ENCODE results near the gene TMEM116.
A peak's percentile ranks its signal among the peaks of the same experiment; 100 is the strongest.
"Not testable (repeated sequence)": the region's sequence is repeated elsewhere in the genome, so short reads cannot be mapped to it uniquely, and the experiment has no call there.

TMEM116 gene

GRCh38 chr12:112018571-112019237, 5.7 kb upstream of the TMEM116 start:
- H3K9me3 Mint-ChIP-seq = peaks cover 4% of the 10 kb centered on the region
- no peak overlapping the region for H3K4me3 Mint-ChIP-seq
- no peak overlapping the region for H3K27ac Mint-ChIP-seq
- CTCF ChIA-PET = interaction anchor here (1.6 to 2.2 kb wide), 2 partner anchors 74 kb away, joined by 6 to 10 read pairs; no protein-coding TSS in a partner anchor
- H3K36me3 Mint-ChIP-seq = peaks cover 54% of the 10 kb centered on the region
- no peak for DNase-seq
- H3K27me3 Mint-ChIP-seq = no peaks in the 10 kb centered on the region
- H3K4me1 Mint-ChIP-seq = peaks cover 39% of the 10 kb centered on the region

GRCh38 chr12:112017041-112017440, 4.1 kb upstream of the TMEM116 start:
- CTCF ChIA-PET = interaction anchor here (1.6 kb wide), 1 partner anchor 73 kb away, joined by 6 read pairs; no protein-coding TSS in a partner anchor
- peaks cover 44% of the 10 kb centered on the region for H3K4me1 Mint-ChIP-seq
- no peak for DNase-seq
- no peaks in the 10 kb centered on the region for H3K27me3 Mint-ChIP-seq
- H3K4me3 Mint-ChIP-seq = no peak overlapping the region
- peaks cover 53% of the 10 kb centered on the region for H3K36me3 Mint-ChIP-seq
- no peak overlapping the region for H3K27ac Mint-ChIP-seq
- H3K9me3 Mint-ChIP-seq = peaks cover 4% of the 10 kb centered on the region

DNA sequence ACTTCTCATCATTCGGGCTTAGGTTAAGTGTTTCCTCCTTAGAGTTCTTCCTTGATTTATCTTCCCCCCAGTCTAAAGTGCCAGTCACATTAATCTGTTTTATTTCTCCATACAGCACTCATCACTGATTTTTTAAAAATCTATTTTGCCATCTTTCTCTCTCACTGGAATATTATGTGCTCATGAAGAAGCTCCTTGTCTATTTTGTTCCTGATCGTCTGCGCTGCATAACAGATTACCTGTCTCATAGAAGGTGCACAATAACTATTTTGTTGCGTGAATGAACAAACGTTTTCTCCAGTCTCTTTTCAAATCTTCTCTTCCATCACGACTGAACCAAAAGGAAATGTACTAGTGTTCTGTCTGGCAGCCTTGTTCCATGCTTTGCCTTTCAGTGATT, 3.0 kb upstream of the TMEM116 start:
- DNase-seq = no peak
- H3K4me1 Mint-ChIP-seq = peaks cover 55% of the 10 kb centered on the region
- peak overlapping the region; percentile 23 for H3K4me3 Mint-ChIP-seq
- no peaks in the 10 kb centered on the region for H3K27me3 Mint-ChIP-seq
- CTCF ChIA-PET = interaction anchor here (1.1 kb wide), 1 partner anchor 22 kb away, joined by 3 read pairs; no protein-coding TSS in a partner anchor
- peaks cover 57% of the 10 kb centered on the region for H3K36me3 Mint-ChIP-seq
- peak overlapping the region; percentile 59 for H3K27ac Mint-ChIP-seq
- H3K9me3 Mint-ChIP-seq = peaks cover 4% of the 10 kb centered on the region

DNA sequence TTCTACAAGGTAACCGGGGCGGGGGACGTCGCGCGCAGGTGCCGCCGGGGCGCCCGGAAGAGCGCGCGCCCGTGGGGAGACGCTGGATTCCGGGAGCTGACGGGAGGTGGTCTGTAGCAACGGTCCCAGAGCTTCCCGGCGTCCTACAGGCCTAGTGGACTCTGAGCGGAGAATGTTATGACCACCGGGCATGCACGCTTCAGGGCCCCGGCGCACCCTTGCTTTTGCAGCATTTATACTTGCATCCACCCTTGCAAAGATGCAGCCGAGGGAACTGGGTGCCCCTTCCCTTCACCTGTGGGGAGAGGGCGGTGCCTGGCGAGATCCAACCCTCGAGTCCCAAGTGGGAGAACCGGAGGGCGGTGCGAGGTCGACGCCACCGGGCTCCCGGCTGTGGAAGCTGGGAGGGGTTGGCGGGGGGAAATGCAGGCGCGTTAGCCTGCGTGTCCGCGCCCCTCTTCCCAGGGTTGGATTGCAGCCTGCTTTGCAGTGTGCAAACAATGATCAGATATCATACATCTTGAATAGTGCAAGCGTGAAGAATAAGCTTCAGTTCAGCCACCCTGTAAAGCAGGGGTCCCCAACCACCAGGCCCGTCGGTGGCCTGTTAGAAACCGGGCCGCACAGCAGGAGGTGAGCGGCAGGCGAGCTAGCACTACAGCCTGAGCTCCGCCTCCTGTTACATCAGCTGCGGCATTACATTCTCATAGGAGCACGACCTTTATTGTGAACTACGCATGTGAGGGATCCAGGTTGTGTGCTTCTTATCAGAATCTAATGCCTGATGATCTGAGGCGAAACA, 837 bp upstream of the TMEM116 start:
- H3K4me3 Mint-ChIP-seq = peak overlapping the region; percentile 80
- CTCF ChIA-PET = interaction anchor here (0.8 to 4.0 kb wide), 22 partner anchors 10 to 373 kb away, joined by 3 to 65 read pairs (median 4); no protein-coding TSS in a partner anchor
- no peaks in the 10 kb centered on the region for H3K27me3 Mint-ChIP-seq
- peak; percentile 82 for DNase-seq
- peaks cover 60% of the 10 kb centered on the region for H3K36me3 Mint-ChIP-seq
- peak overlapping the region; percentile 92 for H3K27ac Mint-ChIP-seq
- H3K9me3 Mint-ChIP-seq = peaks cover 4% of the 10 kb centered on the region
- peaks cover 64% of the 10 kb centered on the region for H3K4me1 Mint-ChIP-seq

DNA sequence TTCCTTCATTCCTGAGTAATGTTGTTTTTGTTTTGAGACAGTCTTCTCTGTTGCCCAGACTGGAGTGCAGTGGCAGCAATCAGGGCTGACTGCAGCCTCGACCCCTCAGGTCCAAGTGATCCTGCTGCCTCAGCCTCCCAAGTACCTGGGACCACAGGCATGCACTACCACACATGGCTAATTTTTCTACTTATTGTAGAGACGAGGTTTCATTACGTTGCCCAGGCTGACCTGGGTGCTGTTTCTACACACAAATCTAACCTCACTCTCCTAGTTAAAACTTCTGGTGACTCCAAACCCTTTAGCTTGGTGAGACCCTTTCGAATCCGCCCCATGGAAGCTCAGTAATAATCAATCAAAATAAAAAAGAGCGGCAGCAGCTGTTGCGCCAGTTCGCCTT, 1.3 kb downstream of the TMEM116 start:
- Mint-ChIP-seq H3K9me3 (peaks cover 4% of the 10 kb centered on the region), H3K36me3 (peaks cover 46% of the 10 kb centered on the region), H3K27me3 (no peaks in the 10 kb centered on the region), H3K27ac (peak overlapping the region; percentile 92), H3K4me3 (peak overlapping the region; percentile 80), H3K4me1 (peaks cover 60% of the 10 kb centered on the region)
- no peak for DNase-seq
- CTCF ChIA-PET = interaction anchor here (1.5 to 4.0 kb wide), 4 partner anchors 11 to 67 kb away, joined by 4 to 65 read pairs (median 20); no protein-coding TSS in a partner anchor

GRCh38 chr12:112010415-112011344, 2.3 kb downstream of the TMEM116 start:
- CTCF ChIA-PET = interaction anchor here (0.6 to 0.8 kb wide), 2 partner anchors 16 to 47 kb away, joined by 3 read pairs; no protein-coding TSS in a partner anchor
- Mint-ChIP-seq H3K4me1 (peaks cover 61% of the 10 kb centered on the region), H3K27ac (peak overlapping the region; percentile 92), H3K36me3 (peaks cover 37% of the 10 kb centered on the region), H3K27me3 (no peaks in the 10 kb centered on the region), H3K9me3 (no peaks in the 10 kb centered on the region), H3K4me3 (peak overlapping the region; percentile 80)
- no peak for DNase-seq

- H3K4me3 Mint-ChIP-seq, DNase-seq, H3K27me3 Mint-ChIP-seq, H3K9me3 Mint-ChIP-seq, H3K27ac Mint-ChIP-seq: not testable (repeated sequence)
- H3K4me1 Mint-ChIP-seq = peaks cover 60% of the 10 kb centered on the region
- H3K36me3 Mint-ChIP-seq = peaks cover 33% of the 10 kb centered on the region
- CTCF ChIA-PET = interaction anchor here (0.6 to 0.8 kb wide), 2 partner anchors 15 to 46 kb away, joined by 3 read pairs; no protein-coding TSS in a partner anchor
These were observed 3.4 kb downstream of the TMEM116 start for GRCh38 chr12:112009596-112009995.

GRCh38 chr12:112008918-112009317, 4.0 kb downstream of the TMEM116 start:
- no peaks in the 10 kb centered on the region for H3K27me3 Mint-ChIP-seq
- no peak overlapping the region for H3K4me3 Mint-ChIP-seq
- H3K9me3 Mint-ChIP-seq = no peaks in the 10 kb centered on the region
- DNase-seq = no peak
- H3K27ac Mint-ChIP-seq = no peak overlapping the region
- H3K4me1 Mint-ChIP-seq = peaks cover 55% of the 10 kb centered on the region
- H3K36me3 Mint-ChIP-seq = peaks cover 27% of the 10 kb centered on the region
- CTCF ChIA-PET = no interaction called here

GRCh38 chr12:112007945-112008344, 5.0 kb downstream of the TMEM116 start:
- CTCF ChIA-PET = no interaction called here
- H3K27me3 Mint-ChIP-seq = no peaks in the 10 kb centered on the region
- no peak for DNase-seq
- H3K27ac Mint-ChIP-seq = no peak overlapping the region
- peaks cover 32% of the 10 kb centered on the region for H3K36me3 Mint-ChIP-seq
- peaks cover 60% of the 10 kb centered on the region for H3K4me1 Mint-ChIP-seq
- H3K9me3 Mint-ChIP-seq = no peaks in the 10 kb centered on the region
- no peak overlapping the region for H3K4me3 Mint-ChIP-seq

- CTCF ChIA-PET = interaction anchor here (0.6 kb wide), 1 partner anchor 168 kb away, joined by 3 read pairs; no protein-coding TSS in a partner anchor
- no peaks in the 10 kb centered on the region for H3K9me3 Mint-ChIP-seq
- DNase-seq = no peak
- H3K27me3 Mint-ChIP-seq = no peaks in the 10 kb centered on the region
- peaks cover 64% of the 10 kb centered on the region for H3K4me1 Mint-ChIP-seq
- peaks cover 23% of the 10 kb centered on the region for H3K36me3 Mint-ChIP-seq
- H3K4me3 Mint-ChIP-seq = no peak overlapping the region
- no peak overlapping the region for H3K27ac Mint-ChIP-seq
These were observed 7.3 kb downstream of the TMEM116 start for GRCh38 chr12:112005419-112006395.

DNA sequence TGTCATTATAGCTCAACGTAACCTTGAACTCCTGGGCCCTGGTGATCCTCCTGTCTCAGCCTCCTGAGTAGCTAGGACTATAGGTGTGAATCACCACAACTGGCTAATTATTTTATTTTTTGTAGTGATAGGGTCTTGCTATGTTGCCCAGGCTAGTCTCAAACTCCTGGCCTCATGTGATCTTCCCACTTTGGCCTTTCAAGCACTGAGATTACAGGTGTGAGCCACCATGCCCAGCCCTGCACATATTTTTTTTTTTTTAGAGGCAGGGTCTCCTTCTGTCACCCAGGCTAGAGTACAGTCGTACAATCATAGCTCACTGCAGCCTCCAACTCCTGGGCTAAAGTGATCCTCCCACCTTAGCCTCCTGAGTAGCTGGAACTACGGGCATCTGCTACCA, 8.9 kb downstream of the TMEM116 start:
- no peak overlapping the region for H3K4me3 Mint-ChIP-seq
- peaks cover 65% of the 10 kb centered on the region for H3K4me1 Mint-ChIP-seq
- no peak overlapping the region for H3K27ac Mint-ChIP-seq
- no peak for DNase-seq
- CTCF ChIA-PET = interaction anchor here (2.8 kb wide), 1 partner anchor 9 kb away, joined by 14 read pairs; the partner anchor contains the start of genes ERP29 and TMEM116
- no peaks in the 10 kb centered on the region for H3K27me3 Mint-ChIP-seq
- H3K9me3 Mint-ChIP-seq = no peaks in the 10 kb centered on the region
- peaks cover 23% of the 10 kb centered on the region for H3K36me3 Mint-ChIP-seq

- no peak for DNase-seq
- peaks cover 35% of the 10 kb centered on the region for H3K36me3 Mint-ChIP-seq
- H3K27ac Mint-ChIP-seq = peak overlapping the region; percentile 83
- CTCF ChIA-PET = interaction anchor here (0.6 to 2.2 kb wide), 2 partner anchors 10 to 11 kb away, joined by 3 to 18 read pairs; partner anchors contain the start of genes ERP29 and TMEM116
- no peaks in the 10 kb centered on the region for H3K9me3 Mint-ChIP-seq
- peaks cover 75% of the 10 kb centered on the region for H3K4me1 Mint-ChIP-seq
- H3K27me3 Mint-ChIP-seq = no peaks in the 10 kb centered on the region
- peak overlapping the region; percentile 67 for H3K4me3 Mint-ChIP-seq
These were observed 11.4 kb downstream of the TMEM116 start for GRCh38 chr12:112001576-112001975.
